GM19395 (cell line): ENCODE data around the gene TOP2A.

Source experiments
- ATAC-seq: cut with Tn5 transposase; IDR thresholded peaks from one replicate; pipeline ENCODE4 v1.9.1; 2021; ENCODE audit warnings: mild to moderate bottlenecking, moderate library complexity; ENCODE audit not compliant: unreplicated experiment

The TOP2A gene

GRCh38 chr17:40417609-40418427, at the start of gene TOP2A:
TSS of gene TOP2A (minus strand) at chr17:40417896. CDS start at chr17:40417791, 105 bp downstream.
- peak; percentile 95 for ATAC-seq

GRCh38 chr17:40467281-40467867, 49.7 kb upstream of the TOP2A start:
- ATAC-seq: no peak

GRCh38 chr17:40466298-40466971, 48.7 kb upstream of the TOP2A start:
- ATAC-seq: no peak

GRCh38 chr17:40464392-40464855, 46.7 kb upstream of the TOP2A start:
- no peak for ATAC-seq

- no peak for ATAC-seq
Measured at GRCh38 chr17:40463122-40463550, 45.4 kb upstream of the TOP2A start.

GRCh38 chr17:40462343-40463121, 44.8 kb upstream of the TOP2A start:
- ATAC-seq: no peak

- ATAC-seq: no peak
Measured at GRCh38 chr17:40461732-40462342, 44.1 kb upstream of the TOP2A start.

- no peak for ATAC-seq
Measured at GRCh38 chr17:40460968-40461731, 43.5 kb upstream of the TOP2A start.

- ATAC-seq: no peak
Measured at GRCh38 chr17:40460604-40460967, 42.9 kb upstream of the TOP2A start.

- ATAC-seq: no peak
Measured at GRCh38 chr17:40459636-40460603, 42.2 kb upstream of the TOP2A start.

GRCh38 chr17:40458851-40459482, 41.3 kb upstream of the TOP2A start:
- no peak for ATAC-seq

GRCh38 chr17:40457964-40458791, 40.5 kb upstream of the TOP2A start:
- ATAC-seq: no peak

GRCh38 chr17:40457369-40457768, 39.7 kb upstream of the TOP2A start:
- ATAC-seq: no peak

- no peak for ATAC-seq
Measured at GRCh38 chr17:40456396-40456951, 38.8 kb upstream of the TOP2A start.

GRCh38 chr17:40454613-40454995, 36.9 kb upstream of the TOP2A start:
- ATAC-seq: no peak

GRCh38 chr17:40453881-40454612, 36.4 kb upstream of the TOP2A start:
- ATAC-seq: no peak
